GM12865 (cell line): Measurements from ENCODE around the gene ADAMTS15.

ENCODE experiments used
- DNase-seq: peaks from one replicate; pipeline ENCODE4 v3.0.0; 2010; ENCODE audit warnings: low read depth
- H3K4me3 ChIP-seq: 2 replicates; pipeline ENCODE4 v1.5.1; 2011; ENCODE audit warnings: mild to moderate bottlenecking, low read depth, low read length, control low read depth
- CTCF ChIP-seq: IDR thresholded peaks from 2 replicates; pipeline ENCODE4 v1.5.1; 2011; ENCODE audit warnings: low read length, control low read depth, low read depth, inconsistent platforms; ENCODE audit not compliant: insufficient read depth; ENCODE audit errors: missing control alignments

Gene ADAMTS15

DNA sequence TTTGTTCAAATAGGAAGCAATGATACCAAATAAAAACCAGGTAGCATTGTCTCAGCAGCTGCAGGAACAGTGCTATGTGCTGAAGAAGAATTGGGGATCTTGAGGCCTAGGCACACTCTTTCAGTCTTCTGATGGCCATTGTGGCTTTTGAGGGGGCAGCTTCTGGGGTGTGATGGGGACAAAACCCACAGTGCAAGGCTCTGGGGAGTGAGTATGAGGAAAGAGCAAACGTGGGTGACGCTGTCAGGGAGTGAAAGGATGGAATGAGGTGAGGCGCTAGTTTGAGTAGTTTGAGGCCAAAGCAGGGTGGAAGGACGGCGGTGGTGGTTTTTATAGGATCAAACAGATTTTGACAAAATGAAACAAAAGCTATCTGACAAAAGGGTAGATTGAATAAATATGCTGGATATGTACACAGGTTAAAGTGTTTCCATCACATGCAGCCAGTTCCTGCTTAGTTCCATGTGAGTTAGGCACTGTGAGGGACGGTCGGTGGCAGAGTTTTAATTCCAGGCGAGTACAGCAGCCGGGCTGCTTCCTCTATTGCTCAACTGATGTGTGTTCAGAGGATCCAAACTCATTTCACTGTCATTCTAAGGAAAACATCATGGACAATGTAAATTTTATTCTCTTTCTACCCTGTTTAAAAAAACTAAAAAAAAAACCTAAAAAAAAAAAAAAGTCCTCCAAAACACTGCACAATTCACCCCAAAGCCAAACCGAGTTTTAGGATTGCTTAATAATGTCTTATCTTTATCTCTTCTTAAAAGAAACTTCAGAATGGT is 18.9 kb downstream of the ADAMTS15 start:
- TF ChIP-seq CTCF, result no peak
- no peak overlapping the region for H3K4me3 ChIP-seq
- DNase-seq, result no peak

DNA sequence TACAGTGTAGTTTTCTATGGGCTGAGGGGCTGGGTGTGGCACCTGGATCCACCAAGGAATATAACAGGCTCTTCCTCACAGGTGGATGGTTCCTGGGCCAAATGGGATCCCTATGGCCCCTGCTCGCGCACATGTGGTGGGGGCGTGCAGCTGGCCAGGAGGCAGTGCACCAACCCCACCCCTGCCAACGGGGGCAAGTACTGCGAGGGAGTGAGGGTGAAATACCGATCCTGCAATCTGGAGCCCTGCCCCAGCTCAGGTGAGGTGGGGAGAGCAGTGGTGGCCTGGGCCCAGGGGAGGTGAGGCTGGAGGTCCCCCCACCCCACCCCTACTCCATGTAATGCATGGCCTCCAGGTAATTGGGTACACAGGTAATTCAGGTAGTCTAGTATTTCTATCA is 20.7 kb downstream of the ADAMTS15 start:
- TF ChIP-seq CTCF, result no peak
- no peak overlapping the region for H3K4me3 ChIP-seq
- DNase-seq, result no peak

GRCh38 chr11:130470832-130471706 is 22.6 kb downstream of the ADAMTS15 start:
- no peak overlapping the region for H3K4me3 ChIP-seq
- no peak for TF ChIP-seq CTCF
- no peak for DNase-seq

DNA sequence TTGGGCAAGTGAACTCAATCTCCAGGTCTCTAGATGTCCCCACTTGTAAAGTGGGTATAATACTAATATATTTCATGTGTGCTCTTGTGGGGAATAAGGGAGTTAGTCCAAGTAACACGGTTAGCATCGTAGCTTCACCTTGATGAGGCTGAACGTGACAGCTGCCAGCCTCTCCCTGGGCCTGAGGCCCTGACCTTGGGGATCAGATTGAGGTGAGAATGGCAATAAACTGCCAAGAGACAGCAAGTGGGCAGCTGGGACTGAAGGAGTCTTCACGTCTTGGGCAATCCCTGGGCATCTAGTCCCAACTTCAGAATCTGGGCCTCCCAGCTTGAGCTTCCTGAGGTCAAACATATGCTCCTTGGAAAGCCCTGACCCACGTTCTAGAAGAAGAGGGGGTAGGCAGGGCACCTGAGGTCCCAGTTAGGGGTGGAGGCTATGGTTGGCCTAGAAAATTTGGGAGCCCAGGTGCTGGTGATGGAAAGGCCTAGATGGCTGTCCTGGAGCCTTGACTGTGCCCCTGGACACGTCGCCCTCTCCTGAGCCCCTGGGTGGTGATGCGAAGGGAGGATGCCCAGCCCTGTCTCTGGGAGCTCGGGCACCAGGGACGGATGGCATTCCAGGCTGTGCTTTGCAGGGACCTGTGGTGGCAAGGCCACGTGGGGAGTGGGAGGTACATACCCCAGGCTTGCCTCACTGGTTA is 23.4 kb downstream of the ADAMTS15 start:
- H3K4me3 ChIP-seq, result no peak overlapping the region
- no peak for TF ChIP-seq CTCF
- no peak for DNase-seq

GRCh38 chr11:130472434-130472961 is 24.1 kb downstream of the ADAMTS15 start:
- no peak for DNase-seq
- TF ChIP-seq CTCF, result no peak

DNA sequence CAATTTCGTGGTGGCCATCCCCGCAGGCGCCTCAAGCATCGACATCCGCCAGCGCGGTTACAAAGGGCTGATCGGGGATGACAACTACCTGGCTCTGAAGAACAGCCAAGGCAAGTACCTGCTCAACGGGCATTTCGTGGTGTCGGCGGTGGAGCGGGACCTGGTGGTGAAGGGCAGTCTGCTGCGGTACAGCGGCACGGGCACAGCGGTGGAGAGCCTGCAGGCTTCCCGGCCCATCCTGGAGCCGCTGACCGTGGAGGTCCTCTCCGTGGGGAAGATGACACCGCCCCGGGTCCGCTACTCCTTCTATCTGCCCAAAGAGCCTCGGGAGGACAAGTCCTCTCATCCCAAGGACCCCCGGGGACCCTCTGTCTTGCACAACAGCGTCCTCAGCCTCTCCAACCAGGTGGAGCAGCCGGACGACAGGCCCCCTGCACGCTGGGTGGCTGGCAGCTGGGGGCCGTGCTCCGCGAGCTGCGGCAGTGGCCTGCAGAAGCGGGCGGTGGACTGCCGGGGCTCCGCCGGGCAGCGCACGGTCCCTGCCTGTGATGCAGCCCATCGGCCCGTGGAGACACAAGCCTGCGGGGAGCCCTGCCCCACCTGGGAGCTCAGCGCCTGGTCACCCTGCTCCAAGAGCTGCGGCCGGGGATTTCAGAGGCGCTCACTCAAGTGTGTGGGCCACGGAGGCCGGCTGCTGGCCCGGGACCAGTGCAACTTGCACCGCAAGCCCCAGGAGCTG is 24.8 kb downstream of the ADAMTS15 start:
- no peak for DNase-seq
- no peak for TF ChIP-seq CTCF
- no peak overlapping the region for H3K4me3 ChIP-seq

More at GRCh38 chr11:130472434-130472961, 24.1 kb downstream of the ADAMTS15 start:
- H3K4me3 ChIP-seq, result no peak overlapping the region
